GM21529 (cell line): ENCODE measurements around the gene TMEM106C.

Experiments used
- ATAC-seq: cut with Tn5 transposase; IDR thresholded peaks from one replicate; pipeline ENCODE4 v1.9.1; 2021; ENCODE audit not compliant: unreplicated experiment

Gene TMEM106C

GRCh38 chr12:47992776-47993175, 29.4 kb downstream of the TMEM106C start:
- ATAC-seq: no peak

- ATAC-seq: no peak
These were observed 30.1 kb downstream of the TMEM106C start for GRCh38 chr12:47993491-47993890.

GRCh38 chr12:47995981-47996401, 32.6 kb downstream of the TMEM106C start:
- ATAC-seq: no peak

DNA sequence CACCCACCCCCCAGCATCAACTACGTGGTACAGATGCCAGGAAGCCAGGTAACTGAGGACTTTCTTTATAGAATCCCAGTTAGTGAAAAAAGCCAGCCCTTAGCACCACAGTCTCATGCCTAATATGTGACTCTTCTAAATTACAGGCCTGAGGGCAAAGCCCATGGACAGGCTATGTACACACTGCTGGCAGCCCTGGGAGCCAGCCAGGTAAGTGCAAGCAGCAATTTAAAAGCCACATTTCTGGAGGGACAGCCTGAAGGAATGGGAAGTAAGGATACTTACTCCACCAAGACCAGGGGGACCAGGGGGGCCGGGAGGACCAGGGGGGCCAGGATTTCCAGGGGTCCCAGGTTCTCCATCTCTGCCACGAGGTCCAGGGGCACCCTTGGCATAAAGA, 33.9 kb downstream of the TMEM106C start:
- no peak for ATAC-seq

- ATAC-seq: no peak
These were observed 36.4 kb downstream of the TMEM106C start for GRCh38 chr12:47999816-48000215.

DNA sequence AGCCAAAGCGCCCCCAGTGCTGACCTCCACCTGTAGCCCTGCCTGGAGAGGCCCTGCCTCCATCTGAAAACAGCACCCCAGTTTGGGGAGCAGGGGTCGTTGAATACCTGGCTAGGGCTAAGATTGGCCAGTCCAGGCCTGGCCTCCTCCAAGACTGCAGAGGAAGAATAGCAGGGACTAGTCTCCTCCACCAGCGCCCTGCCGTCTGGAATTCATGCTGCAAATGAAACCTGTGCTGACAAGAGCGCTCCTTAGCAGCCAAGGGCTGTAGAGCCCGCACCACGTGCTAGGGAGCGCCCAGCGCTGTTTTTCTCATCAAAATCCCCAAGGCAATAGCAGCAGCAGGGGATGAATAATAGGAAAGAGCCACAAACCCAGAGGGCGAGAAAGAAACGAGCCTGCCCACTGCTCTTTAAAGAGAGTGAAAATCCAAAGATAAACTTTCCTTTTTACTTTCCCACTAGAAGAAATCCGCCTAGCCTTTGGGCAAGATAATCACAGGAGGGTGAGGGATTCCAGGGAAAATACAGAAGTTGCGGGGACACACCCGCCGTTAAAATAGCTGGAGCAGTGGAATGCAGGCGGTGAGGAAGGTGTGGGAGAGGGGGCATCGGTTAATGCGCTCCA, 37.6 kb downstream of the TMEM106C start:
- ATAC-seq: no peak

GRCh38 chr12:48001505-48002413, 38.4 kb downstream of the TMEM106C start:
- ATAC-seq: no peak

DNA sequence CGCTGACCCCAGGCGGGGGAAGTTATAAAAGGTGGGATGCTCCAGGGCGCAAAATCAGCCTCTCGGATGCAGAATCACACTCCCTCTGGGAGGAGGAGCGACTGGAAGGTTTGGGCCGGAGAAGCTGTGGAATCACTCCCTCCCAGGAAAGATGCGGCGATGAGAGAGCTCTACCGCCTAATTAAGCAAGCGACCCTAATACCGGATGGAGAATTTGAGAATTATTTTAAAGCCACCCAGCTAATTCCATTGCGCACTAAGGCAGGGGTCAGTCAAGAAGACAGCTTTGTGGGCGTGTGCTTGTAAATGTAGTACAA, 39.0 kb downstream of the TMEM106C start:
- no peak for ATAC-seq

GRCh38 chr12:48002773-48003218, 39.4 kb downstream of the TMEM106C start:
- ATAC-seq: no peak

DNA sequence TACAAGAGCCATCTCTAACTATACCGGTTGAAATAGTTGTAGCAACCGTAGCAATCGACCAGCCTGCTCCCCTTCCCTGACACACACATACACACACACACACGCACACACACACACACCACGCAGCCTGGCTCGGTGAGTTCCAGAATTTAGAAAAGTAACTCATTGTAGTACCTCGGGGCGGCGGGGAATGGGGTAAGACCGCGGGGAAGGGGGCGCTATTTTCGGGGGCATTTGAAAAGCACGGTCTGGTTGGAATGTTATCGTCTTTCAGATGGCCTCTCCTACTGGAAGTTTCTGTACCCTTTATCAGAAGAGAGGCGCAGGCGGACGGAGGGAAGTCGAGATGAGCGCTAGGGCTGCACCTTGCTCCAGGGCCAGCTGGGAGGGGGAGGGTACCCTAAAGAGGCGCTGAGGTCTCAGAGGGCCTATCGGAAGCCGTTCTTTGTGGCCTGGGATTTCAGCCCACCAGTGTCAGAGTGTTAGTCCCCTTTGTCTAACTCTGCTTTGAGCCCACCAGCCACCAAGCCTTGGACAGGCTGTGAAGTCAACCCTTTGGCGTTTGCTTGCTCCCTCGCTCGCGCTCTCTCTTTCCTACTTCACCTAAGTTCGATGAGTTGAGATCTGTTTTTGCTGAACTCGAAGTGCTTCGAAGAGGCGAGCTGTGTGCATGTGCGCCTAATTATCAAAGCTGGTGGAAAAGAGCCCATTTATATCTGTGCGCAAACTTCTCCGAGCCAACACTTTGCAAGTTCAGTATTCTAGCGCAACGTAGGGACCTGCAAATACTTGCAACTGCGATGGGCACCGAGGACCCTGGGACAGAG, 40.0 kb downstream of the TMEM106C start:
- ATAC-seq: no peak

DNA sequence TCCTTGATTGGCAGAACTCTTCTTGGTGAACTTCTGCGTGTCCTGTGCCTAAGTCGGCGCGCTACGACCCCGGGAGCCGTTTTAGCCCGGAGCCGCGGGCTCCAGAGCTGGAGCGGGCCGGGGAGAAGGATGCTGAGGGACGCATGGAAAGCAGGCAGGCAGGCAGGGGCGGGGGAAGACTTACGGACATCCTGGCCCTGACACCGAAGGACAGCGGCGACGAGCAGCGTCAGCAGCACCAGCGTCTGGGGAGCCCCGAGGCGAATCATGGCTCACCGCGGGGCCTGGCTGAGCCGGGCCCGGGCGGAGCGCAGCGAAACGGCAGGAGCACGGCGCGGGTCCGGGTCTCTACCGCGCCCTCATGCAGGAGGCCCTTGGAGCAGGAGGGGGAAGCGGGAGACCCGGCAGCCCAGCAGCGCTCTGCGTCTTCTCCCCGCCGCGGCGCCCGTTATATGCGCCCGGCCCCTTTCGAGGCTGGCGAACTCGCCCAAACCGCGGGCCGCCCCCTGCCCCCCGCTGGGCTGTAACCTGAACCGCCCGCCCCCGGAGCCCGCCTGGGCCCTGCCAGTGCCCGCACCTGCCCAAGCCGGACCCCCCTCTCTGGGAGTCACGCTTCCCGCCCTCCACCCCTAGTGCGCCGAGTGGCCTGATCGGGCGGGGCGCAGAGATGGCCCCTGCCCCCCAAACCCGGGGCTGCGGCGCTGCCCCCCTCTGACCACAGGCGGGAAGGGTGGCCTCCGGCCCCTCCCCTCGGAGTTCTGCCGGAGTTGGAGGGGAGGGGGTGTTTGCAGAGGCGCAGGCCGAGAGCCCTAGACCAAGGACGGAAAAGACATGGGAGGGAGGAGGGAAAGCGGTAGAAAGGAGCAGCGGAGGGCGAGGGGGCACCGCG, 40.9 kb downstream of the TMEM106C start, which contains the start of gene COL2A1:
TSS of gene COL2A1 (minus strand) at position 424 of the 889 bp plus-strand sequence. CDS start at position 269, 155 bp downstream.
- ATAC-seq: no peak

GRCh38 chr12:48005001-48005749, 41.8 kb downstream of the TMEM106C start:
- ATAC-seq: no peak

DNA sequence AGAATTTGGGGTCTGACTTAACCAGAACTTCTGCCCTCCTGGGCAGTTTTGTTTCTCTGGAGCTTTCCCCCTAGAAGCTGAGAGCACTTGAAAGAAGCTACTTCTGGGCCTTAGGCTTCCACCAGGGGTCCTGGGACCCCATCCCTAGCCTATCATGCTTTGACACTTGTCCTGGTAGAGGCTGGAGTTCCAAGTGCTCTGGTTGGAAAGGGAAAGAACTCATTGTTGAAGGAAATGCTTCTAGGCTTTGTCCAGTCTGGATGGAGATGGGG, 42.3 kb downstream of the TMEM106C start:
- no peak for ATAC-seq

GRCh38 chr12:48007206-48007605, 43.8 kb downstream of the TMEM106C start:
- ATAC-seq: no peak

- no peak for ATAC-seq
These were observed 45.0 kb downstream of the TMEM106C start for GRCh38 chr12:48008349-48008748.

DNA sequence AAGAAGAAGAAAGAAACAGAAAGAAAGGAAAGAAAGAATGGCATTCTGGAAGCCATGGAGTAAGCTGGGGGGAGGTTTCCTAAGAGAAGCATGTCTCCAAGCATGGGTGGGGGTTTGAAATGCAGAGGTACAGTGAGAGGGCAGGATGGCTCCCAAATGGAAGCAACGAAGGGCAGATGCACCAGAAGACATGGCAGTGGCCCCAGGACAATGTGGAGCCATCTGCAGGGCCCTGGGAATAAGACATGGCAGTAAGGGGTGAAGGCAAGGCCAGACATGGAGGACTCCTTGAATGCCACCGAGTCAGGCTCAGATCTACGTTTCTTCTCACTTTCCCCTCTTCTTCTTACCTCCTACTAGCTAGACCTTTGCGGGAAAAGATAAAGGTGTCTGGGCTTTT, 45.6 kb downstream of the TMEM106C start:
- ATAC-seq: no peak

DNA sequence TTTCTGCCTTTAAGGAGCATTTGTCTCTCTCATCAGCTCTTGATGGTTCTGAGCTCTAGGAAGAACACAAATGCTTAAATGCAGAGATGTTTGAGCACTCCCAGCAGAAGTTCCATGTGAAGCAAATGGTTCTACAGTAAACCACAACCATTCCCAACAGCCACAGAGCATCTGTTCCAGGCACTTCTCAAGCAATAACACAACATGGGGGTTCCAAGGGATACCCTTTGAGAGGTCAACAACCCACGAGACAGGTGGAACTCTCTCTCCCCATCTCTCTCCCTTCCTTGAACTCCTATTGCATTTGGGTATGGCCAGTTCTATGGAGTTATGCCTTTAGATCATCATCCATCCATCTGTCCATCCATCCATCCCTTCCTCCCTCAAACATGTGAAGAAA, 46.1 kb downstream of the TMEM106C start:
- ATAC-seq: no peak

DNA sequence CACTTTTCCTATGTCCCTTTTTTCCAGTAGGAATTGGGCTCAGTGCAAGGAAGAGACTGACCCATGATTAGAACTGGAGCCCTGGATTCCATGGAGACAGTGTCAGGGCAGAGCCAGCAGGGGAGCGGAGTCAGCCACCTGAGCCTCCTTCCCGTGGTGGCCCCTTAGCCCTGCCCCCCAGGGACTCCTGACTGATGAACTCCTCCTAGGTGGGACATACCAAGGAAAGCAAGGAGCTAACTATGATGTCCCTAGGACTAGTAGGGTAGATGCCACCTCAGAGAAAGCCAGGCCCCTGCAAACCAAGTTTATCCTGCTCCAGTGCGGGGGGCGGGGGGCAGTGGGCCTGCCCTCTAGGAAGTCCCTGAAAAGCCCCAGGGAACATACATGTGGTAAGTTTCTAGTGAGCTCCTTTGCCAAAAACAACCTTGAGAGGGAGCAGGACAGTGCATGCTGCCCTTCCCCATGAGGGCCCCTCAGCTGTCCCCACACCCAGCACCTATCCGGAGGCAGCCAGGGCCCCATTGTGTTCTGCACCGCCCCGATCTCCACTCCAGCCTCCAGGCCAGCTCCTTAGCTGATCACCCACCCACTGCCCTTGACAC, 47.1 kb downstream of the TMEM106C start:
- ATAC-seq: no peak

GRCh38 chr12:48012070-48012469, 48.7 kb downstream of the TMEM106C start:
- ATAC-seq: no peak

GRCh38 chr12:48013287-48013686, 49.9 kb downstream of the TMEM106C start:
- no peak for ATAC-seq
